HEK293T (cell line): ENCODE results near the gene BTBD9.

Source experiments
- CTCF ChIA-PET: fragments of 350-600 bp; formaldehyde crosslinking; extraction: SDS; loops from one replicate; lab custom pipeline; 2021; ENCODE audit warnings: antibody characterized with exemption, inconsistent platforms; lab: Yijun Ruan, JAX
- POLR2A ChIA-PET: fragments of 350-600 bp; formaldehyde crosslinking; extraction: SDS; loops from one replicate; lab custom pipeline; 2020; ENCODE audit warnings: antibody characterized with exemption, inconsistent platforms; lab: Yijun Ruan, JAX
- DNase-seq: peaks from one replicate; pipeline ENCODE4 v3.0.0; 2012; ENCODE audit warnings: mixed read lengths; ENCODE audit errors: extremely low spot score
- ARNT ChIP-seq: fragments of 450-650 bp; IDR thresholded peaks from 2 replicates; pipeline ENCODE4 v1.6.1; 2017; ENCODE audit warnings: mild to moderate bottlenecking
- BHLHE40 ChIP-seq: fragments of 450-650 bp; IDR thresholded peaks from 2 replicates; pipeline ENCODE4 v1.6.1; 2016; ENCODE audit warnings: mild to moderate bottlenecking, moderate library complexity, borderline replicate concordance
- CTBP1 ChIP-seq: fragments of 450-650 bp; IDR thresholded peaks from 2 replicates; pipeline ENCODE4 v1.6.1; 2016; ENCODE audit warnings: borderline replicate concordance
- ELF4 ChIP-seq: fragments of 450-650 bp; IDR thresholded peaks from 2 replicates; pipeline ENCODE4 v1.6.1; 2017; ENCODE audit warnings: antibody characterized with exemption
- FOXA1 ChIP-seq: fragments of 450-650 bp; IDR thresholded peaks from 2 replicates; pipeline ENCODE4 v1.6.1; 2016; ENCODE audit warnings: mild to moderate bottlenecking
- FOXK2 ChIP-seq: fragments of 450-650 bp; IDR thresholded peaks from 2 replicates; pipeline ENCODE4 v1.6.1; 2016; ENCODE audit warnings: mild to moderate bottlenecking
- FOXM1 ChIP-seq: fragments of 450-650 bp; IDR thresholded peaks from 2 replicates; pipeline ENCODE4 v1.6.1; 2017; ENCODE audit warnings: mild to moderate bottlenecking, borderline replicate concordance
- HDGF ChIP-seq: fragments of 450-650 bp; IDR thresholded peaks from 2 replicates; pipeline ENCODE4 v1.6.1; 2017; ENCODE audit warnings: antibody characterized with exemption, borderline replicate concordance
- L3MBTL2 ChIP-seq: fragments of 450-650 bp; conservative IDR thresholded peaks from 2 replicates; pipeline ENCODE4 v1.6.1; 2016; ENCODE audit warnings: mild to moderate bottlenecking
- LEF1 ChIP-seq: fragments of 450-650 bp; IDR thresholded peaks from 2 replicates; pipeline ENCODE4 v1.6.1; 2017; ENCODE audit warnings: mild to moderate bottlenecking, borderline replicate concordance
- NFRKB ChIP-seq: fragments of 450-650 bp; IDR thresholded peaks from 2 replicates; pipeline ENCODE4 v1.6.1; 2016; ENCODE audit warnings: mild to moderate bottlenecking, moderate library complexity
- PKNOX1 ChIP-seq: fragments of 450-650 bp; IDR thresholded peaks from 2 replicates; pipeline ENCODE4 v1.6.1; 2016
- SP1 ChIP-seq: fragments of 450-650 bp; IDR thresholded peaks from 2 replicates; pipeline ENCODE4 v1.6.1; 2017
- SUZ12 ChIP-seq: fragments of 450-650 bp; IDR thresholded peaks from 2 replicates; pipeline ENCODE4 v1.6.1; 2016; ENCODE audit warnings: mild to moderate bottlenecking
- TARDBP ChIP-seq: fragments of 450-650 bp; IDR thresholded peaks from 2 replicates; pipeline ENCODE4 v1.6.1; 2016
- ZNF384 ChIP-seq: fragments of 450-650 bp; IDR thresholded peaks from 2 replicates; pipeline ENCODE4 v1.6.1; 2016

Gene BTBD9

GRCh38 chr6:38152620-38153019 lies 487.1 kb downstream of the BTBD9 start:
- no peak for TF ChIP-seq CTBP1
- no peak for TF ChIP-seq PKNOX1
- TF ChIP-seq NFRKB = no peak
- no peak for TF ChIP-seq HDGF
- no peak for TF ChIP-seq L3MBTL2
- no peak for TF ChIP-seq FOXM1
- TF ChIP-seq FOXA1 = no peak
- TF ChIP-seq FOXK2 = no peak
- no peak for TF ChIP-seq LEF1
- TF ChIP-seq SUZ12 = no peak
- no peak for TF ChIP-seq ELF4
- no peak for TF ChIP-seq TARDBP
- no peak for TF ChIP-seq ARNT
- TF ChIP-seq BHLHE40 = no peak
- TF ChIP-seq ZNF384 = no peak
- ChIA-PET POLR2A (no interaction called here), CTCF (no interaction called here)
- no peak for DNase-seq

GRCh38 chr6:38151580-38152500 lies 487.9 kb downstream of the BTBD9 start:
- POLR2A ChIA-PET = no interaction called here
- DNase-seq = no peak
- no peak for TF ChIP-seq L3MBTL2
- TF ChIP-seq ELF4 = no peak
- TF ChIP-seq SP1 = no peak
- TF ChIP-seq FOXA1 = no peak
- no peak for TF ChIP-seq CTBP1
- no peak for TF ChIP-seq ZNF384
- TF ChIP-seq SUZ12 = no peak
- CTCF ChIA-PET = no interaction called here

- ChIA-PET POLR2A (no interaction called here), CTCF (no interaction called here)
- no peak for DNase-seq
- TF ChIP-seq TARDBP (no peak), HDGF (no peak), SUZ12 (no peak), FOXA1 (no peak), SP1 (no peak), FOXK2 (no peak), PKNOX1 (no peak), ARNT (no peak), L3MBTL2 (no peak), BHLHE40 (no peak), CTBP1 (no peak), FOXM1 (no peak), ZNF384 (no peak), NFRKB (no peak)
These were observed 488.9 kb downstream of the BTBD9 start for GRCh38 chr6:38150681-38151296.

GRCh38 chr6:38150021-38150420 lies 489.7 kb downstream of the BTBD9 start:
- CTCF ChIA-PET = no interaction called here
- DNase-seq = no peak
- TF ChIP-seq LEF1 = no peak
- no peak for TF ChIP-seq SUZ12
- no peak for TF ChIP-seq ELF4
- no peak for TF ChIP-seq ARNT
- TF ChIP-seq ZNF384 = no peak
- no peak for TF ChIP-seq SP1
- TF ChIP-seq L3MBTL2 = no peak
- TF ChIP-seq NFRKB = no peak
- TF ChIP-seq FOXA1 = no peak
- TF ChIP-seq TARDBP = no peak
- no peak for TF ChIP-seq BHLHE40
- no peak for TF ChIP-seq HDGF
- no peak for TF ChIP-seq FOXM1
- POLR2A ChIA-PET = no interaction called here

GRCh38 chr6:38149531-38149930 lies 490.2 kb downstream of the BTBD9 start:
- CTCF ChIA-PET = no interaction called here
- POLR2A ChIA-PET = no interaction called here
- TF ChIP-seq TARDBP (no peak), SP1 (no peak), ARNT (no peak), CTBP1 (no peak), FOXK2 (no peak), HDGF (no peak), BHLHE40 (no peak), PKNOX1 (no peak), FOXA1 (no peak), LEF1 (no peak)
- no peak for DNase-seq

GRCh38 chr6:38148606-38149005 lies 491.1 kb downstream of the BTBD9 start:
- ChIA-PET CTCF (no interaction called here), POLR2A (no interaction called here)
- DNase-seq = no peak
- TF ChIP-seq ZNF384 (no peak), FOXA1 (no peak), NFRKB (no peak), CTBP1 (no peak), TARDBP (no peak), FOXM1 (no peak)
